SK-N-SH treated with all-trans-retinoic acid at 6 μM for 48 hours (cell line): ENCODE data around the gene SH3RF1.

Source experiments
- CSDC2 ChIP-seq: fragments of 250-450 bp; sonication (Bioruptor Pico); IDR thresholded peaks from 2 replicates; pipeline ENCODE4 v1.5.0; 2020; ENCODE audit warnings: mild to moderate bottlenecking, moderate library complexity
- PPARA ChIP-seq: fragments of 250-450 bp; sonication (Bioruptor Pico); IDR thresholded peaks from 2 replicates; pipeline ENCODE4 v1.5.0; 2020; ENCODE audit warnings: mild to moderate bottlenecking, borderline replicate concordance
- TCF4 ChIP-seq: fragments of 250-450 bp; sonication (Bioruptor Pico); IDR thresholded peaks from 2 replicates; pipeline ENCODE4 v1.8.0; 2021; ENCODE audit warnings: mild to moderate bottlenecking, moderate library complexity, borderline replicate concordance
- ZNF8 ChIP-seq: fragments of 450-650 bp; formaldehyde crosslinking; IDR thresholded peaks from 2 replicates; pipeline ENCODE4 v1.5.0; 2020; ENCODE audit warnings: mild to moderate bottlenecking, moderate library complexity
- TF ChIP-seq, protein P1 (sequence below): fragments of 250-450 bp; sonication (Bioruptor Pico); IDR thresholded peaks from 2 replicates; pipeline ENCODE4 v1.8.0; 2020; ENCODE audit warnings: mild to moderate bottlenecking, moderate library complexity, borderline replicate concordance

DNA sequence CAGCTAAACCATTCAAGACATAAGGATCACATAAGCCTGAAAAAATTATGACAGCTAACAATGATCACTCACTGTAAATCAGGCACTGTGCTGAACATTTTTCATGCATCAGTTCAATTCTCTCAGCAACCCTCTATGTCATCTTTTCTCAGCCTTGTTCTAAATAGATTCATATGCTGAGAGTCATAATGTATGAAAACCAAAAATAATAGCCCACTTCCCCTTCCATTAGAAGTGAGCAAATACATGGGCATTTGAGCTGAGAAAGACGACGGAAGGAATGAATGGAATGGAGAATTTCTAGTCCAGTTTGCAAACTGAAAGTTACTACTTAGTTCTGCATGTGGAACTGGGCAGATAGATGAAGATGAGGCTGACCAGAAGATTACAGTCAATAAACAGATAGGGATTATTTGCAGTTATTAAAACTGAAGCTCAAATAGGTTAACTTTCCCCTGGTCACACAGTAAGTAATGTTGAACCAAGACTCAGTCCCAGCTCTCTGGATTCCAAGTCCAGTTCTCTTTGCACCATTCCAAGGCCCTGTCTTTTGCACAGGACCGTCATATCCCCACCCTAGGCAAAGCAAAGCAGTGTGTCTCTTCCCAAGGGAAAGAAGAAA lies 1.6 kb upstream of the SH3RF1 start:
- TF ChIP-seq ZNF8 (CRISPR knock-in tag) (no peak), CSDC2 (CRISPR knock-in tag) (no peak), PPARA (CRISPR knock-in tag) (no peak), TCF4 (CRISPR knock-in tag) (no peak)
- TF ChIP-seq, protein P1, sequence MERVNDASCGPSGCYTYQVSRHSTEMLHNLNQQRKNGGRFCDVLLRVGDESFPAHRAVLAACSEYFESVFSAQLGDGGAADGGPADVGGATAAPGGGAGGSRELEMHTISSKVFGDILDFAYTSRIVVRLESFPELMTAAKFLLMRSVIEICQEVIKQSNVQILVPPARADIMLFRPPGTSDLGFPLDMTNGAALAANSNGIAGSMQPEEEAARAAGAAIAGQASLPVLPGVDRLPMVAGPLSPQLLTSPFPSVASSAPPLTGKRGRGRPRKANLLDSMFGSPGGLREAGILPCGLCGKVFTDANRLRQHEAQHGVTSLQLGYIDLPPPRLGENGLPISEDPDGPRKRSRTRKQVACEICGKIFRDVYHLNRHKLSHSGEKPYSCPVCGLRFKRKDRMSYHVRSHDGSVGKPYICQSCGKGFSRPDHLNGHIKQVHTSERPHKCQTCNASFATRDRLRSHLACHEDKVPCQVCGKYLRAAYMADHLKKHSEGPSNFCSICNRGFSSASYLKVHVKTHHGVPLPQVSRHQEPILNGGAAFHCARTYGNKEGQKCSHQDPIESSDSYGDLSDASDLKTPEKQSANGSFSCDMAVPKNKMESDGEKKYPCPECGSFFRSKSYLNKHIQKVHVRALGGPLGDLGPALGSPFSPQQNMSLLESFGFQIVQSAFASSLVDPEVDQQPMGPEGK (CRISPR knock-in tag): no peak
